ENCODE results near the gene C4orf36. TPM values are rescaled to one million over a fixed set of nuclear protein-coding genes. Genes with fewer than 3 reads are reported as not detected.
"Not testable (repeated sequence)": the region's sequence is repeated elsewhere in the genome, so short reads cannot be mapped to it uniquely, and the experiment has no call there.

The C4orf36 gene
- polyA plus RNA-seq, 1 donor, result 0.35 TPM

DNA sequence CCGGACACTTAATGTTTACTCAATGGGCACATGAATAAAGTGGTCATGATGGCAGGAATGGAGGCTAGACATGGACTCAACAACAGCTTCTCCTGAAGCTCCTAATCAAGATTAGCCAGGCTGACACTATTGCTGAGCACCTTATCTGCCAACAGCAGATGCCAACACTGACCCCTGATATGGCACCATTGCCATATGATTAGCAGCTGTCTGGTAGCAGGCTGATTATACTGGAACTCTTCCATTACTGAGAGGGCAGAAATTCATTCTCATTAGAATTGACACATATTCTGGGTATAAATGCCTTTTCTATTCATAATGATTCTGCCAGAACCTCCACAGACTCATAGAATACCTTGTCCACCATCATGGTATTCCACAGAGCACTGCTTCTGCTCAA, 24.2 kb upstream of the C4orf36 start:
- no peak for DNase-seq

GRCh38 chr4:86910820-86911684, 18.8 kb upstream of the C4orf36 start:
- DNase-seq, result no peak

GRCh38 chr4:86910369-86910768, 18.1 kb upstream of the C4orf36 start:
- DNase-seq, result no peak

- DNase-seq, result no peak
Measured at GRCh38 chr4:86909546-86910295, 17.5 kb upstream of the C4orf36 start.

GRCh38 chr4:86908251-86908657, 16.0 kb upstream of the C4orf36 start:
- peak; percentile 43 for DNase-seq

GRCh38 chr4:86901864-86902263, 9.6 kb upstream of the C4orf36 start:
- no peak for DNase-seq

DNA sequence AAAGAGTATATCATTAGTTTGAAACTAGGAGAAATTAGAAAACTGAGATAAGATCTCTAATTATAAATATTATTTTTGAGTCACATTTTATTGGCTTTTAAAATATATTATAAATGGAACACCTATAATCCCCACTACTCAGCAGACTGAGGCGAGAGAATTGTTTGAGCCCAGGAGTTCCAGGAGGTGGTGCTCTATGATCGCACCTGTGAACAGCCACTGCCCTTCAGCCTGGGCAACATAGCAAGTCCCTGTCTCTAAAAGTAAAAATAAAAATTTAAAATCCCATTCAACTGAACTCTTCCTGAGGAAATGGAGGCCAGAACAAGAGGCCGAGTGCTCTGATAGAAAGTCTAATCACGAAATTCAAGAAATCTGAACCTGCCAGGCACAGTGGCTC, 6.3 kb upstream of the C4orf36 start:
- DNase-seq, result no peak

- no peak for DNase-seq
Measured at GRCh38 chr4:86896596-86896995, 4.4 kb upstream of the C4orf36 start.

- peak; percentile 53 for DNase-seq
Measured at GRCh38 chr4:86895692-86896488, 3.7 kb upstream of the C4orf36 start.

DNA sequence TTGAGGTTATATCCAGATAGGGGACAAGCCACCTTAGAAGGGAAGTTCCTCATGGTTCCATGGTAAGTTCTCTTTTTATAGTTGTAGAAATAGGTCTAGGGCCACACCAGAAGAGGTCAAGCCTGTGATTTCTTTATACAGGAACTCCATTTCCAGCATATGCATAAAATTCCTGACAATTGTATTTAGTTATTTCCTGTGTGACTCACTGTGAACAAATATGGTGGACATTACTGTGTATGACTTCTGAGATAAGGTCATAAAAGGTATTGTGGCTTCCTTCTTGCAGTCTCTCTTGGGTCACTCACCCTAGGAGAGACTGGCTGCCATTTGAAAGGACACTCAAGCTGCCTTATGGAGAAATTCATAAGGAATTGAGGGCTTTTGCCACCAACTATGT, 2.2 kb upstream of the C4orf36 start:
- DNase-seq, result no peak

GRCh38 chr4:86893136-86893535, 914 bp upstream of the C4orf36 start:
- DNase-seq, result no peak

DNA sequence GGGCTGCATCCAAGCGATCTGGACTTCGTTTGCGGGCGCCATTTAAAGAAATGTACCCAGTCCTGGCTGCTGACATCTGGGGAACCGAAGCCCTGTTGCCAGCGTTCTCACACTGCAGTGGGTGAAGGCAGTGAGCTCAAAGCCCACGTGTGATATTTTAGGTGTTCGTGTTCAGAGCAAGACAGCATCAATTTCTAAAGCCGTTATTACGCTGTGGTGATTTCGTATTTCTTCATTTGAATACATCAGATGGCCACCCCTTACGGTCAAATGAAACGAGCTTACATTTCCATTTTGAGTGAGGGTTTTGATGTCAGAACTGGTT, 376 bp upstream of the C4orf36 start:
- DNase-seq, result no peak

- DNase-seq, result no peak
Measured at GRCh38 chr4:86890790-86891189, 1.4 kb downstream of the C4orf36 start.

- no peak for DNase-seq
Measured at GRCh38 chr4:86879641-86880040, 12.6 kb downstream of the C4orf36 start.

DNA sequence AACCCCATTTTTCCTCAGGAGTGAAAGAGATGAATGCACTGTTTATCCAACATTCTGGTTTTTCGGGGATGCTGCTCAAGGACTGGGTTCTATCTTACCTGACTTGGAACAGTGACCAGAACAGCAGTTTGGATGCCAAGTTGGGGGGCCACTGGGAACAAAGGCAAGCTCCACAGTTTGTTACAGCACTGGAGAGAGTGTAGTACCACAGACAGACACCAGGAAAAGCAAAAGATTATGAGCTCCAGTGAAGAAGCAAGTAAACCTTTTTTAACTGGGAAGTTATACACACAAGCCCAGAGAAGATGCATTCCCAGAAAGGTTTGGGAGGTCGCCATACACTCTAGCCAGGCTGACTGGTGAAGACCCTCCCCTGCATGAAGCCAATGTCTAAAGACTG, 13.6 kb downstream of the C4orf36 start:
- DNase-seq, result no peak

DNA sequence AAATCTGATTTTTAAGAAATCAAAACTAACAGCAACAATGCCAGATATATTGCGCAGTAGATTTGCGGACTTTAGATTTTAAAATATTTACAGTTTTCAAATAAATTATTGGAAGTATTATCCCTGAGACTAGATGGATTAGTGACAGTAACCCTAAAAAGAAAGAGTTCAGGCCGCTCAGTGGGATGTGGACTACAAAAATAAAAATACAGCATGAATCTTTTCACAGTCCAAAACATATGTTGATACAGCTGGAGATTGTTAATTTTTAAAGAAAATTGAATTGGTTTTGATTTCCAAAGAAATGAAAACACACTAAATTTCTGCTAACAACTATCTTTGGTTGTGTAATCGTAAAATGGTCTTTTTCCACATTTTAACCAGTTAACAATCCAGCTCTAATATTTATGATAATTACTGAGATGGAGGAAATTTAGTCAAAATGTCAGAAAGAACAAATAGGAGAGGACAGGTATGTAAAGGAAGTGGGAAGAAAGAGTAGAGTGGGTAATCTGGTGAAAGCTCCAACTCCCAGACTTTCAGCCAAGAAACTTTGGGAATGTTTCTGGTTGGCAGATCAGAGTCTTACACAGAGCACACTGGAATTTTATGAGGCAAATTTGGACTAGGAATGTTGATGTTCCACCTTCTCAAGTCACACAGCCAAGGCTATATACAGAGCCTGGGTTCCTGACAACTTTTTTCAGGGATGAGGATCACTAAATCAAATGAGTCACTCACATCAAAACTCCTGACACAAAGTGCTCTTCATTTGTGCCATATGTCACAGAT, 15.1 kb downstream of the C4orf36 start:
- no peak for DNase-seq

GRCh38 chr4:86875436-86875835, 16.8 kb downstream of the C4orf36 start:
- DNase-seq, result not testable (repeated sequence)

DNA sequence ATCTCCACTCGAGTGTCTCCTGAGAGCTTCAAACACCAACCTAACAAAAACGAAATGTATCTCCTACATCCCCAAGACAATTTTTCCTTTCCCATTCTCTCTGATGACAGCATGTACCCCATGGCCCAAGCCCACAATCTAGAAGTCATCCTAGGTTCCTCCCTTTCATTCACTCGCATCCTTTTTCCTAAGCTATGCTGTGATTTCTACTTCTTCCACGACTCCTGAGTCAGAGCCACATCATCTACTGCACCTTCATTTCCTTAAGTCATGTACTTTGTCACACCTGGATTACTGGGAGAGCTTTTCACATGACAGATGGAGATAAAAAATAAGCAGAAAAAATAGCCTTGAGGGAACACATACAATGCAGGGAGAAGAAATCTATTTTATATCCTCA, 20.1 kb downstream of the C4orf36 start:
- no peak for DNase-seq

DNA sequence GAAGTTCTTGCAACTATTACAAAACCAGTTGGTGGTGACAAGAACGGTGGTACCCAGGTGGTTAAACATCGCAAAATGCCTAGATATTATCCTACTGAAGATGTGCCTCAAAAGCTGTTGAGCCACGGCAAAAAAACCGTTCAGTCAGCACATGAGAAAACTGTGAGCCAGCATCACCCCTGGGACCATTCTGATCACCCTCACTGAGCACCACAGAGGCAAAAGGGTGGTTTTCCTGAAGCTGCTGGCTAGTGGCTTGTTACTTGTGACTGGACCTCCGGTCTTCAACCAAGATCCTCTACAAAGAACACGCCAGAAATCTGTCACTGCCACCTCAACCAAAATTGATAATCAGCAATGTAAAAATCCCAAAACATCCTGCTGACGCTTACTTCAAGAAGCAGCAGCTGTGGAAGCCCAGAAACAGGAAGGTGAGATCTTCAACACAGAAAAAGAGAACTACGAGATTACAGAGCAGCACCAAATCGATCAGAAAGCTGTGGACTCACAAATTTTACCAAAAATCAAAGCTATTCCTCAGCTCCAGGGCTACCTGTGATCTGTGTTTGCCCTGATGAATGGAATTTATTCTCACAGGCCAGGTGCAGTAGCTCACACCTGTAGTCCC, 21.7 kb downstream of the C4orf36 start:
- no peak for DNase-seq

DNA sequence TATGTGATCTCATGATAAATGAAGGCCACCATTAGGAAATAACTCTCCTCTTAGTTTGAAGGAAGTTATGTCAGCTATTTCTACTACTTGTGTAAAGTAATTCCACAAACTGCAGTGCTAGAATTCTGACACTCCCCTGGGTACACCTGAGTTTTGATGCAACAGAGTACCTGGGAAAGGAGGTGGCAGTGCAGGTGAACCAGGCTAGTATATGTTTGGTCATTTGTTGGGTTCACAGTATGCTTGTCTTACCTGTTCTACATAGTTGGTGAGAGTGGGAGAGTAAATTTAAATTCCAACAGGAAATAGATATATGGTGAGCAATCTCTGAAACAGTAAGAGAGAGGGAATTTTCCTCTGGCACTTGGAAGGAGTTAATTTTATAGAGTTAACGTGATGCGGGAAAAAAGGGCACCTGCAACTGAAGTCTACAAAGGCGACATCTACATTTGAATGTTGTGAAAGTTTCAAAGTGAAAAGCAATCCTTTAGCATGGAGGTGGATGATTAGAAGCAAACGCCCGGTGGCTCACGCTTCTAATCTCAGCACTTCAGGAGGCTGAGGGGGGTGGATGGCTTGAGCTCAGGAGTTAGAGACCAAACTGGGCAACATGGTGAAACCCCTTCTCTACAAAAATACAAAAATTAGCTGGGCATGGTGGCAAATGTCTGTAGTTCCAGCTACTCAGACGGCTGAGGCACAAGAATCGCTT, 34.7 kb downstream of the C4orf36 start:
- DNase-seq, result no peak

DNA sequence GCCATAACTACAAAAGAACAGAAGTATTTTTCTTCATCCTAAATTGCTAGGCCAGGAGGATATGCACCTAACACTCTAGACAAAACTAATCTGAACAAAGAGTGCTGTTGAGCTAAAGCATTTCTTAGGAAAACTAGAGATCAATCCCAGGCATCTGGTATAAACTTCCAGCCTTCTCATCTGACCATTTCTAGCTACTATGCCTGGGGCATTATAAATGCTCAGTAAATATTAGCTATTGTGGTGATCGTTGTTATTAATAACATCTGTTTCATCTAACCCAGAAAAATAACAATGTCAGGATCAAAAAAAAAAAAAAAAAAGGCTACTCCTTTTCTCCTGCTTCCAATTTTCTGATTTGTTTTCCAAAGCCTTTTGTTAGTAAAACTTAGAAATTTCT, 35.3 kb downstream of the C4orf36 start:
- no peak for DNase-seq
